GM12864 (cell line): ENCODE measurements around the gene TMEM150A.
A peak's percentile ranks its signal among the peaks of the same experiment; 100 is the strongest.

Source experiments
- DNase-seq: peaks from one replicate; pipeline ENCODE4 v3.0.0-alpha.2; 2011; ENCODE audit warnings: low read depth
- H3K4me3 ChIP-seq: 2 replicates; pipeline ENCODE4 v1.5.1; 2011; ENCODE audit warnings: mild to moderate bottlenecking, low read depth, low read length, control low read depth
- CTCF ChIP-seq: IDR thresholded peaks from 2 replicates; pipeline ENCODE4 v1.5.1; 2011; ENCODE audit warnings: low read depth, mild to moderate bottlenecking, moderate library complexity, low read length, control low read depth, inconsistent platforms; ENCODE audit errors: missing control alignments

The TMEM150A gene

GRCh38 chr2:85551698-85552678 is 50.5 kb downstream of the TMEM150A start:
- TF ChIP-seq CTCF: peak; percentile 89
- no peak overlapping the region for H3K4me3 ChIP-seq
- no peak for DNase-seq

GRCh38 chr2:85550486-85550885 is 52.0 kb downstream of the TMEM150A start:
- H3K4me3 ChIP-seq: no peak overlapping the region
- TF ChIP-seq CTCF: no peak
- no peak for DNase-seq

GRCh38 chr2:85549826-85550225 is 52.7 kb downstream of the TMEM150A start:
- TF ChIP-seq CTCF: no peak
- no peak overlapping the region for H3K4me3 ChIP-seq
- no peak for DNase-seq

GRCh38 chr2:85549095-85549494 is 53.4 kb downstream of the TMEM150A start:
- no peak for TF ChIP-seq CTCF
- no peak overlapping the region for H3K4me3 ChIP-seq
- DNase-seq: no peak

- DNase-seq: no peak
- no peak overlapping the region for H3K4me3 ChIP-seq
- no peak for TF ChIP-seq CTCF
Measured at GRCh38 chr2:85548608-85548900, 53.9 kb downstream of the TMEM150A start.
